GM13977 (cell line): ENCODE results near the gene DCD.

ENCODE experiments used
- DNase-seq: peaks from one replicate; pipeline ENCODE4 v3.0.0; 2012; ENCODE audit warnings: low spot score
- CTCF ChIP-seq: IDR thresholded peaks from 2 replicates; pipeline ENCODE4 v1.5.1; 2012; ENCODE audit warnings: mild to moderate bottlenecking, control low read depth; ENCODE audit not compliant: insufficient read depth; ENCODE audit errors: extremely low read depth, missing control alignments
- in situ Hi-C: fragments of 300-500 bp; cut with MboI; formaldehyde crosslinking; loops from one replicate; pipeline ENCODE4 v1.12.0; 2022; ENCODE audit warnings: low sequenced_read_pairs, low pct_unique_long_range_greater_than_20kb, mixed read lengths, inconsistent platforms; ENCODE audit not compliant: unreplicated experiment

Gene DCD

GRCh38 chr12:54684636-54685630 lies 36.8 kb upstream of the DCD start:
- in situ Hi-C loops: no loop called here
- DNase-seq: no peak
- TF ChIP-seq CTCF: no peak

- DNase-seq: no peak
- no peak for TF ChIP-seq CTCF
- in situ Hi-C loops: no loop called here
Measured at GRCh38 chr12:54683398-54683797, 35.2 kb upstream of the DCD start.

GRCh38 chr12:54682674-54683073 lies 34.5 kb upstream of the DCD start:
- no peak for DNase-seq
- TF ChIP-seq CTCF: no peak
- in situ Hi-C loops: no loop called here

- peak; percentile 26 for DNase-seq
Measured at GRCh38 chr12:54680374-54680773, 32.2 kb upstream of the DCD start.

GRCh38 chr12:54678131-54678530 lies 30.0 kb upstream of the DCD start:
- in situ Hi-C loops: no loop called here
- TF ChIP-seq CTCF: no peak
- no peak for DNase-seq

More at GRCh38 chr12:54680374-54680773, 32.2 kb upstream of the DCD start:
- peak; percentile 50 for TF ChIP-seq CTCF
- in situ Hi-C loops: no loop called here

- no peak for TF ChIP-seq CTCF
- DNase-seq: no peak
- in situ Hi-C loops: no loop called here
Measured at GRCh38 chr12:54667945-54668344, 19.8 kb upstream of the DCD start.
